Trophoblast cell (in vitro differentiated cells and primary cell): ENCODE data around the gene C1orf167.

Source experiments
- DNase-seq, 2 donors: peaks; one replicate each; pipeline ENCODE4 v3.0.0-alpha.2; 2016
- H2AFZ ChIP-seq: 2 replicates; pipeline ENCODE4 v1.6.1; 2013; ENCODE audit warnings: low read length, moderate library complexity, mild to moderate bottlenecking; ENCODE audit not compliant: insufficient read depth, poor library complexity
- H2AK5ac ChIP-seq: 2 replicates; pipeline ENCODE4 v1.6.1; 2013; ENCODE audit warnings: mild to moderate bottlenecking, low read length
- H2BK120ac ChIP-seq: 2 replicates; pipeline ENCODE4 v1.6.1; 2013; ENCODE audit warnings: low read length, mild to moderate bottlenecking, moderate library complexity; ENCODE audit not compliant: insufficient read depth, poor library complexity
- H2BK12ac ChIP-seq: 2 replicates; pipeline ENCODE4 v1.6.1; 2013; ENCODE audit warnings: mild to moderate bottlenecking, low read length, moderate library complexity
- H2BK5ac ChIP-seq: 2 replicates; pipeline ENCODE4 v1.6.1; 2013; ENCODE audit warnings: low read length, low read depth, moderate library complexity, mild to moderate bottlenecking; ENCODE audit not compliant: poor library complexity
- H3K14ac ChIP-seq: 2 replicates; pipeline ENCODE4 v1.6.1; 2013; ENCODE audit warnings: mild to moderate bottlenecking, low read length
- H3K18ac ChIP-seq: 2 replicates; pipeline ENCODE4 v1.6.1; 2013; ENCODE audit warnings: mild to moderate bottlenecking, low read length
- H3K23ac ChIP-seq: 2 replicates; pipeline ENCODE4 v1.6.1; 2013; ENCODE audit warnings: low read length
- H3K27ac ChIP-seq: 2 replicates; pipeline ENCODE4 v1.5.1; 2013; ENCODE audit warnings: low read depth, mild to moderate bottlenecking, inconsistent platforms, low read length, moderate library complexity
- H3K27me3 ChIP-seq: 2 replicates; pipeline ENCODE4 v1.6.1; 2013; ENCODE audit warnings: inconsistent platforms, mild to moderate bottlenecking, low read length, moderate library complexity; ENCODE audit not compliant: insufficient read depth
- H3K36me3 ChIP-seq, 2 experiments: 1 replicate in 1 of 2; 2 replicates in 1 of 2; pipeline ENCODE4 v1.6.1; 2013; ENCODE audit warnings: low read length in 2 of 2, mild to moderate bottlenecking in 2 of 2, moderate library complexity in 1 of 2; ENCODE audit not compliant: insufficient read depth in 2 of 2, control insufficient read depth in 1 of 2
- H3K4ac ChIP-seq: 2 replicates; pipeline ENCODE4 v1.6.1; 2013; ENCODE audit warnings: low read depth, mild to moderate bottlenecking, low read length, moderate library complexity
- H3K4me1 ChIP-seq, 2 experiments: 1 replicate in 1 of 2; 2 replicates in 1 of 2; pipeline ENCODE4 v1.6.1; 2013; ENCODE audit warnings: low read length in 2 of 2, mild to moderate bottlenecking in 2 of 2, moderate library complexity in 1 of 2; ENCODE audit not compliant: insufficient read depth in 2 of 2, control insufficient read depth in 1 of 2
- H3K4me2 ChIP-seq: 2 replicates; pipeline ENCODE4 v1.6.1; 2013; ENCODE audit warnings: inconsistent platforms, mild to moderate bottlenecking, low read length, moderate library complexity
- H3K4me3 ChIP-seq: 2 replicates; pipeline ENCODE4 v1.5.1; 2013; ENCODE audit warnings: mild to moderate bottlenecking, low read depth, low read length, inconsistent platforms
- H3K79me1 ChIP-seq: one replicate; pipeline ENCODE4 v1.6.1; 2013; ENCODE audit warnings: low read length
- H3K79me2 ChIP-seq: 2 replicates; pipeline ENCODE4 v1.6.1; 2013; ENCODE audit warnings: low read length, mild to moderate bottlenecking; ENCODE audit not compliant: control insufficient read depth, insufficient read depth, poor library complexity
- H3K9ac ChIP-seq: 2 replicates; pipeline ENCODE4 v1.6.1; 2013; ENCODE audit warnings: mild to moderate bottlenecking, low read length
- H3K9me3 ChIP-seq: 2 replicates; pipeline ENCODE4 v1.6.1; 2013; ENCODE audit warnings: low read depth, mild to moderate bottlenecking, control low read depth, inconsistent platforms, low read length; ENCODE audit not compliant: insufficient read depth
- H4K12ac ChIP-seq: 2 replicates; pipeline ENCODE4 v1.6.1; 2013; ENCODE audit warnings: low read depth, mild to moderate bottlenecking, low read length, moderate library complexity
- H4K8ac ChIP-seq: 2 replicates; pipeline ENCODE4 v1.6.1; 2013; ENCODE audit warnings: low read depth, mild to moderate bottlenecking, low read length, moderate library complexity
- H4K91ac ChIP-seq: one replicate; pipeline ENCODE4 v1.6.1; 2013; ENCODE audit warnings: low read depth, mild to moderate bottlenecking, low read length, moderate library complexity
- WGBS: extraction: QIAGEN DNeasy Blood & Tissue Kit; methylation state at CpG from one replicate; pipeline ENCODE4 v1.1.7; 2013; ENCODE audit warnings: missing lambda C conversion rate; ENCODE audit not compliant: insufficient read length, insufficient coverage; ENCODE audit errors: extremely low coverage; 5-methylcytosine and 5-hydroxymethylcytosine counted together

The C1orf167 gene

DNA sequence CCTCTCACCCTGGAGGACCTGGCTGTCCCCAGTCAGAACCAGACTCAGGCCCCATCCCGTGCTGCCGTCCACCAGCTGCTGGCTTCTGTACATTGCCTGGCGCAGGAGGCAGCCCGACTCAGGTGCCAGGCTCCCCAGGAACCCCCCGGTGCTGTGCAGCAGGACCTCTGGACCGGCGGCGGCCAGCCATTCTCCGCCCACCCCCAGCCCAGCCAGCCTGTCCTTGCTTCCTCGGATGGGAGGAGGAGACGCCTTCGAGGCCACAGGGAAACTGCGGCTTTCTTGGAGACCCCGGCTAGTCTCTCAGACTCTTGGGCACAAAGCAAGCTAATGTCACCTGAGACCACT lies 4.4 kb downstream of the C1orf167 start:
- no peak overlapping the region for H3K23ac ChIP-seq
- H3K27ac ChIP-seq = no peak overlapping the region
- H4K8ac ChIP-seq = no peak overlapping the region
- no peak overlapping the region for H2BK120ac ChIP-seq
- no peaks in the 10 kb centered on the region for H3K36me3 ChIP-seq
- H3K4me2 ChIP-seq = no peak overlapping the region
- H2BK12ac ChIP-seq = no peak overlapping the region
- H3K79me1 ChIP-seq = no peaks in the 10 kb centered on the region
- H3K4ac ChIP-seq = no peak overlapping the region
- no peak overlapping the region for H2BK5ac ChIP-seq
- WGBS = no CpG with 5 or more reads among the region's 14 CpGs
- H2AFZ ChIP-seq = no peak overlapping the region
- peaks cover 7% of the 10 kb centered on the region for H3K27me3 ChIP-seq
- no peaks in the 10 kb centered on the region for H3K79me2 ChIP-seq
- H3K9me3 ChIP-seq = peaks cover 4% of the 10 kb centered on the region
- DNase-seq = no peak
- H3K14ac ChIP-seq = no peak overlapping the region
- no peak overlapping the region for H2AK5ac ChIP-seq
- H3K4me3 ChIP-seq = no peak overlapping the region
- H3K18ac ChIP-seq = no peak overlapping the region
- H3K9ac ChIP-seq = no peak overlapping the region
- no peak overlapping the region for H4K12ac ChIP-seq
- peaks cover 0 to 3% of the 10 kb centered on the region in 2 experiments for H3K4me1 ChIP-seq
- H4K91ac ChIP-seq = no peak overlapping the region

- Histone ChIP-seq H3K4me3 (no peak overlapping the region), H3K23ac (no peak overlapping the region), H3K14ac (no peak overlapping the region), H3K79me1 (no peaks in the 10 kb centered on the region), H2BK12ac (no peak overlapping the region), H3K27me3 (no peaks in the 10 kb centered on the region), H4K8ac (no peak overlapping the region), H3K9ac (no peak overlapping the region), H2BK120ac (no peak overlapping the region), H3K36me3 (no peaks in the 10 kb centered on the region), H4K12ac (no peak overlapping the region), H4K91ac (no peak overlapping the region), H3K4me2 (no peak overlapping the region), H2BK5ac (no peak overlapping the region), H2AFZ (no peak overlapping the region), H3K27ac (no peak overlapping the region), H3K4ac (no peak overlapping the region), H3K79me2 (no peaks in the 10 kb centered on the region), H3K4me1 (no peaks in the 10 kb centered on the region), H2AK5ac (no peak overlapping the region), H3K9me3 (no peaks in the 10 kb centered on the region), H3K18ac (no peak overlapping the region)
- no CpG with 5 or more reads among the region's 16 CpGs for WGBS
- DNase-seq = peak; percentile 79 to 83
These were observed 6.1 kb downstream of the C1orf167 start for GRCh38 chr1:11767922-11768704.

DNA sequence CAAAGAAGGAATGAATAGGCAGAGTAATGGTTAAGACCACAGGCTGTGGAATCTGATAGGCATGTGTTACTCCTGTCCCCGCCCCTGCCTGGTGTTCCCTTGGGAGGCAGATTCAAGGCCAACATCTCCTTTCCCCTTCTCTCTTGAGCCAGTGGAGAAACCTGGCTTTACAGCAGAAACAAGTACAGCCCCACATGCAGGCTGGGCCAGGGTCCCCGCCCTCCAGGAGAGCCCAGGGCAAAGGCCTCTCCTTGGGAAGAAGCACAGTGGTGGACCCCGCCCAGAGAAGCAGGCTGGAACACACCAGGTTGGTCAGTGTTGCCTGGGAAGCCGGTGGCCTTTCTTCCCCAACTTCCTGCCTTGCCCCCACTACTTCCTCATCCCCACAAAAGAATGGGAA lies 6.8 kb downstream of the C1orf167 start:
- Histone ChIP-seq H4K8ac (no peak overlapping the region), H2AFZ (no peak overlapping the region), H3K9ac (no peak overlapping the region), H3K4me2 (no peak overlapping the region), H3K23ac (no peak overlapping the region), H3K27me3 (no peaks in the 10 kb centered on the region), H3K4me1 (no peaks in the 10 kb centered on the region), H3K4me3 (no peak overlapping the region), H3K36me3 (no peaks in the 10 kb centered on the region), H2BK12ac (no peak overlapping the region), H3K79me1 (no peaks in the 10 kb centered on the region), H3K79me2 (no peaks in the 10 kb centered on the region), H3K27ac (no peak overlapping the region), H4K91ac (no peak overlapping the region), H3K4ac (no peak overlapping the region), H3K9me3 (no peaks in the 10 kb centered on the region), H3K18ac (no peak overlapping the region), H3K14ac (no peak overlapping the region), H2BK5ac (no peak overlapping the region), H2BK120ac (no peak overlapping the region), H4K12ac (no peak overlapping the region), H2AK5ac (no peak overlapping the region)
- no peak for DNase-seq
- no CpG with 5 or more reads among the region's 4 CpGs for WGBS

GRCh38 chr1:11769274-11769673 lies 7.3 kb downstream of the C1orf167 start:
- H3K79me1 ChIP-seq = no peaks in the 10 kb centered on the region

More at GRCh38 chr1:11769274-11769673, 7.3 kb downstream of the C1orf167 start:
- no peak overlapping the region for H4K8ac ChIP-seq
- no peak overlapping the region for H3K23ac ChIP-seq
- H4K91ac ChIP-seq = no peak overlapping the region
- H3K14ac ChIP-seq = no peak overlapping the region
- no CpG with 5 or more reads among the region's 4 CpGs for WGBS
- no peak overlapping the region for H2AK5ac ChIP-seq
- no peak overlapping the region for H3K4ac ChIP-seq
- no peak overlapping the region for H2BK12ac ChIP-seq
- H2BK120ac ChIP-seq = no peak overlapping the region
- no peak overlapping the region for H3K27ac ChIP-seq
- no peak overlapping the region for H3K4me2 ChIP-seq
- H2AFZ ChIP-seq = no peak overlapping the region
- H3K9me3 ChIP-seq = no peaks in the 10 kb centered on the region
- H3K9ac ChIP-seq = no peak overlapping the region
- no peak for DNase-seq
- H3K4me1 ChIP-seq = no peaks in the 10 kb centered on the region
- no peak overlapping the region for H3K4me3 ChIP-seq
- H4K12ac ChIP-seq = no peak overlapping the region
- H3K36me3 ChIP-seq = no peaks in the 10 kb centered on the region
- H2BK5ac ChIP-seq = no peak overlapping the region
- no peaks in the 10 kb centered on the region for H3K79me2 ChIP-seq
- H3K18ac ChIP-seq = no peak overlapping the region
- H3K27me3 ChIP-seq = no peaks in the 10 kb centered on the region
